Tibial artery (tissue), 4 donors: ENCODE measurements around the gene KIF1C.
A peak's percentile ranks its signal among the peaks of the same experiment; 100 is the strongest.
"Not testable (repeated sequence)": the region's sequence is repeated elsewhere in the genome, so short reads cannot be mapped to it uniquely, and the experiment has no call there.

Experiments used
- DNase-seq, 2 donors: peaks; one replicate each; pipeline ENCODE4 v3.0.0-alpha.2; 2019
- H3K27ac ChIP-seq, 2 donors: fragments of 200-600 bp; sonication (generic) in 1 of 2; 1 replicate in 1 of 2; 2 replicates in 1 of 2; pipeline ENCODE4 v1.5.1; 2018 to 2019; ENCODE audit warnings: mild to moderate bottlenecking in 1 of 2
- H3K27me3 ChIP-seq, 2 donors: fragments of 200-600 bp; sonication (generic) in 1 of 2; one replicate each; pipeline versions ENCODE4 v1.5.1 to v1.6.0; 2016 to 2019
- H3K36me3 ChIP-seq, 3 donors: fragments of 200-600 bp; sonication (generic) in 2 of 3; one replicate each; pipeline ENCODE4 v1.5.1; 2016 to 2019; ENCODE audit warnings: mild to moderate bottlenecking in 2 of 3
- H3K4me1 ChIP-seq, 4 donors: fragments of 200-600 bp; sonication (generic) in 2 of 4; 1 replicate in 3 of 4; 2 replicates in 1 of 4; pipeline ENCODE4 v1.5.1; 2016 to 2019
- H3K4me3 ChIP-seq, 2 donors: fragments of 200-600 bp; sonication (generic) in 1 of 2; 1 replicate in 1 of 2; 2 replicates in 1 of 2; pipeline ENCODE4 v1.5.1; 2018 to 2019; ENCODE audit warnings: mild to moderate bottlenecking in 2 of 2
- H3K9me3 ChIP-seq, 3 donors: fragments of 200-600 bp; sonication (generic) in 1 of 3; one replicate each; pipeline ENCODE4 v1.5.1; 2016 to 2019
- CTCF ChIP-seq, 2 experiments: fragments of 200-600 bp in 1 of 2; fragments of 450-650 bp in 1 of 2; IDR thresholded peaks; one replicate each; pipeline ENCODE4 v1.5.1; 2017 to 2019; ENCODE audit warnings: antibody characterized with exemption in 2 of 2, mild to moderate bottlenecking in 1 of 2, moderate library complexity in 1 of 2
- intact Hi-C: fragments of 100-400 bp; cut with DNase I; formaldehyde crosslinking; loops from one replicate; pipeline ENCODE4 v1.15.0; 2023; ENCODE audit warnings: low total_unique reads

Gene KIF1C

DNA sequence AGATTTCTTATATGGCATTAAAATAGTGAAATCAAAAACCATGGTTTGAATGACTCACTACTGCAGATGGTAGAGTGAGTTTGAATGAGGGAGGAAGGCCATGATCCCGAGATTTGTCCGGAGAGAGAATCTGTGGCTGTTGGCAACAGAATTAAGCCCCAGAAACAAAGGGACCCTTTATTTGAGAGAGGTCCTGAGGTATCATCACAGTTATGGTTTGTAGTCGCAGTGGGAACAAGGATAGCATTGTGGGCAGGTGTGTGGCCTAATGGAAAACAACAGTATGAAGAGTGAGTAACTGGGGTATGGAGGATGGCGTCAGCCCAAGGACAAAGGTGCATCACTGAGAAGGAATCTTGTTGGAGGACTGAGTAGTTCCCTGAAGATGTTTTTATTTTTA, 72.0 kb downstream of the KIF1C start:
- intact Hi-C loops, result no loop called here
- H3K36me3 ChIP-seq, result no peaks in the 10 kb centered on the region
- TF ChIP-seq CTCF (IDR thresholded peaks at IDR 0.05), result no peak

GRCh38 chr17:5075472-5075871, 77.7 kb downstream of the KIF1C start:
- DNase-seq, H3K27ac ChIP-seq, H3K27me3 ChIP-seq, H3K4me3 ChIP-seq, intact Hi-C loops, H3K36me3 ChIP-seq, H3K9me3 ChIP-seq: not testable (repeated sequence)
- H3K4me1 ChIP-seq, result peaks cover 0 to 20% (median 11%) of the 10 kb centered on the region in 4 donors

More for the DNA sequence above, 72.0 kb downstream of the KIF1C start:
- Histone ChIP-seq H3K4me3 (no peak overlapping the region), H3K4me1 (no peaks in the 10 kb centered on the region), H3K9me3 (no peaks in the 10 kb centered on the region), H3K27me3 (no peaks in the 10 kb centered on the region), H3K27ac (no peak overlapping the region)
- DNase-seq, result no peak

GRCh38 chr17:5077275-5077674, 79.5 kb downstream of the KIF1C start:
- peak overlapping the region; percentile 76 to 90 for H3K4me3 ChIP-seq
- H3K9me3 ChIP-seq, DNase-seq, H3K36me3 ChIP-seq, H3K27me3 ChIP-seq, intact Hi-C loops: not testable (repeated sequence)
- peaks cover 0 to 20% (median 11%) of the 10 kb centered on the region in 4 donors for H3K4me1 ChIP-seq
- H3K27ac ChIP-seq, result peak overlapping the region; percentile 77 to 88

GRCh38 chr17:5077781-5078105, 80.0 kb downstream of the KIF1C start:
- intact Hi-C loops, result no loop called here
- Histone ChIP-seq H3K9me3 (peaks cover 0 to under 1% (median 0%) of the 10 kb centered on the region in 3 donors), H3K27ac (peak overlapping the region; percentile 77 to 88), H3K4me1 (peaks cover 0 to 20% (median 11%) of the 10 kb centered on the region in 4 donors), H3K27me3 (no peaks in the 10 kb centered on the region), H3K36me3 (peaks cover under 1 to 12% (median 8%) of the 10 kb centered on the region in 3 donors), H3K4me3 (peak overlapping the region; percentile 76 to 90)
- TF ChIP-seq CTCF (IDR thresholded peaks at IDR 0.05), result no peak
- no peak for DNase-seq
